Tibial nerve (tissue), 4 donors: ENCODE data around the gene PDGFA. TPM values are rescaled to one million over a fixed set of nuclear protein-coding genes. Genes with fewer than 3 reads are reported as not detected.

Source experiments
- DNase-seq, 2 donors: peaks; one replicate each; pipeline ENCODE4 v3.0.0-alpha.2; 2019; ENCODE audit warnings: low spot score in 2 of 2
- H3K27ac ChIP-seq, 4 donors: fragments of 200-600 bp; sonication (generic) in 3 of 4; one replicate each; pipeline ENCODE4 v1.5.1; 2017 to 2019; ENCODE audit warnings: mild to moderate bottlenecking in 1 of 4
- H3K27me3 ChIP-seq, 2 donors: fragments of 200-600 bp; sonication (generic) in 1 of 2; one replicate each; pipeline versions ENCODE4 v1.5.1 to v1.6.0; 2017 to 2019
- H3K36me3 ChIP-seq, 3 donors: fragments of 200-600 bp; sonication (generic); one replicate each; pipeline ENCODE4 v1.5.1; 2018 to 2019
- H3K4me1 ChIP-seq, 4 donors: fragments of 200-600 bp; sonication (generic) in 3 of 4; one replicate each; pipeline ENCODE4 v1.5.1; 2017 to 2019
- H3K4me3 ChIP-seq, 4 donors: fragments of 200-600 bp; sonication (generic) in 3 of 4; one replicate each; pipeline ENCODE4 v1.5.1; 2017 to 2019; ENCODE audit warnings: mild to moderate bottlenecking in 1 of 4, moderate library complexity in 1 of 4
- H3K9me3 ChIP-seq, 4 donors: fragments of 200-600 bp; sonication (generic) in 3 of 4; one replicate each; pipeline ENCODE4 v1.5.1; 2017 to 2019
- EP300 ChIP-seq, 2 donors: sonication (generic); formaldehyde crosslinking; IDR thresholded peaks; one replicate each; pipeline ENCODE4 v1.6.1; 2017; ENCODE audit warnings: antibody characterized with exemption in 2 of 2, mild to moderate bottlenecking in 1 of 2
- POLR2A ChIP-seq, 2 donors: fragments of 450-650 bp; IDR thresholded peaks; one replicate each; pipeline ENCODE4 v1.6.1; 2017; ENCODE audit warnings: antibody characterized with exemption in 2 of 2, mild to moderate bottlenecking in 2 of 2, moderate library complexity in 2 of 2
- WGBS, 2 donors: methylation state at CpG; one replicate each; pipeline ENCODE4 v1.1.5; 2018; 5-methylcytosine and 5-hydroxymethylcytosine counted together
- total RNA-seq, 4 donors: library from RNA; depleted of rRNA; stranded (reverse); fragments of >200 nt; gene quantifications; one replicate each; pipeline ENCODE4 v1.1.0, GENCODE V29; 2016
- TF ChIP-seq, protein P1 (sequence below), 5 experiments: fragments of 200-600 bp in 3 of 5; fragments of 450-650 bp in 2 of 5; sonication (generic) in 3 of 5; IDR thresholded peaks; one replicate each; pipeline ENCODE4 v1.5.1; 2016 to 2019; ENCODE audit warnings: antibody characterized with exemption in 5 of 5, mild to moderate bottlenecking in 3 of 5, moderate library complexity in 2 of 5

Gene PDGFA
- total RNA-seq, 4 donors from 2014 or later = 33.4 to 84.1 (median 40.6) TPM

- WGBS, 2 donors = 48 to 74% methylated on average over 4 of the region's 4 CpGs
- Histone ChIP-seq H3K4me1 (peaks cover 0 to 24% (median 6%) of the 10 kb centered on the region in 4 donors), H3K36me3 (no peaks in the 10 kb centered on the region), H3K4me3 (no peak overlapping the region), H3K9me3 (no peaks in the 10 kb centered on the region), H3K27me3 (no peaks in the 10 kb centered on the region), H3K27ac (peak overlapping the region in 1 of 4 donors; percentile 70)
- TF ChIP-seq EP300 (IDR thresholded peaks at IDR 0.05) = no peak
- TF ChIP-seq, protein P1, sequence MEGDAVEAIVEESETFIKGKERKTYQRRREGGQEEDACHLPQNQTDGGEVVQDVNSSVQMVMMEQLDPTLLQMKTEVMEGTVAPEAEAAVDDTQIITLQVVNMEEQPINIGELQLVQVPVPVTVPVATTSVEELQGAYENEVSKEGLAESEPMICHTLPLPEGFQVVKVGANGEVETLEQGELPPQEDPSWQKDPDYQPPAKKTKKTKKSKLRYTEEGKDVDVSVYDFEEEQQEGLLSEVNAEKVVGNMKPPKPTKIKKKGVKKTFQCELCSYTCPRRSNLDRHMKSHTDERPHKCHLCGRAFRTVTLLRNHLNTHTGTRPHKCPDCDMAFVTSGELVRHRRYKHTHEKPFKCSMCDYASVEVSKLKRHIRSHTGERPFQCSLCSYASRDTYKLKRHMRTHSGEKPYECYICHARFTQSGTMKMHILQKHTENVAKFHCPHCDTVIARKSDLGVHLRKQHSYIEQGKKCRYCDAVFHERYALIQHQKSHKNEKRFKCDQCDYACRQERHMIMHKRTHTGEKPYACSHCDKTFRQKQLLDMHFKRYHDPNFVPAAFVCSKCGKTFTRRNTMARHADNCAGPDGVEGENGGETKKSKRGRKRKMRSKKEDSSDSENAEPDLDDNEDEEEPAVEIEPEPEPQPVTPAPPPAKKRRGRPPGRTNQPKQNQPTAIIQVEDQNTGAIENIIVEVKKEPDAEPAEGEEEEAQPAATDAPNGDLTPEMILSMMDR (IDR thresholded peaks at IDR 0.05) = no peak
- TF ChIP-seq POLR2A (IDR thresholded peaks at IDR 0.05) = no peak
- no peak for DNase-seq
These were observed 29.8 kb downstream of the PDGFA start for GRCh38 chr7:489876-490275.

DNA sequence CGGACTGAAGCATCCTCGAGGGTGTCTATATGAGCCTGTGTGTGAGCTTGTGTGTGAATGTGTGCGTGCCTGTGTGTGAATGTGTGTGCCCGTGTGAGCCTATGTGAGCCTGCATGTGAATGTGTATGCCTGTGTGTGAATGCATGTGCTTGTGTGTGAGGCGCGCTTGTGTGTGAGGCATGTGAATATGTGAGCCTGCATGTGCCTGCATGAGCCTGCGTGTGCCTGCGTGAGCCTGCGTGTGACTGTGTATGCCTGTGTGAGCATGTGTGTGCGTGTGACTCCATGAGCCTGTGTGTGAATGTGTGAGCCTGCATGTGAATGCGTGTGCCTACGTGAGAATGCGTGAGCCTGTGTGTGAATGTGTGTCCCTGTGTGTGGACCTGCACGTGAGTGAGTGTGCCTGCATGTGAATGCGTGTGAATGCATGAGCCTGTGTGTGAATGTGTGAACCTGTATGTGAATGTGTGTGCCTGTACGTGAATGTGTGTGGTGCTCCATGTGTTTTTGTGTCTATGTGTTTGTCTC, 33.4 kb downstream of the PDGFA start:
- Histone ChIP-seq H3K4me3 (no peak overlapping the region), H3K27ac (no peak overlapping the region), H3K9me3 (no peaks in the 10 kb centered on the region), H3K27me3 (peaks cover 0 to 7% of the 10 kb centered on the region in 2 donors), H3K4me1 (peaks cover 0 to 9% (median 0%) of the 10 kb centered on the region in 4 donors), H3K36me3 (no peaks in the 10 kb centered on the region)
- no peak for TF ChIP-seq POLR2A (IDR thresholded peaks at IDR 0.05)
- TF ChIP-seq, protein P1 (IDR thresholded peaks at IDR 0.05) = no peak
- TF ChIP-seq EP300 (IDR thresholded peaks at IDR 0.05) = no peak
- 93 to 95% methylated on average over 16 of the region's 16 CpGs for WGBS, 2 donors
- DNase-seq = no peak

- Histone ChIP-seq H3K4me3 (no peak overlapping the region), H3K27me3 (peaks cover 0 to 16% of the 10 kb centered on the region in 2 donors), H3K9me3 (no peaks in the 10 kb centered on the region), H3K36me3 (no peaks in the 10 kb centered on the region), H3K27ac (no peak overlapping the region), H3K4me1 (peaks cover 0 to 7% (median 0%) of the 10 kb centered on the region in 4 donors)
- 70 to 83% methylated on average over 16 to 25 of the region's 25 CpGs for WGBS, 2 donors
- no peak for TF ChIP-seq EP300 (IDR thresholded peaks at IDR 0.05)
- TF ChIP-seq, protein P1 (IDR thresholded peaks at IDR 0.05) = no peak
- TF ChIP-seq POLR2A (IDR thresholded peaks at IDR 0.05) = no peak
- no peak for DNase-seq
These were observed 34.2 kb downstream of the PDGFA start for GRCh38 chr7:485188-486081.

DNA sequence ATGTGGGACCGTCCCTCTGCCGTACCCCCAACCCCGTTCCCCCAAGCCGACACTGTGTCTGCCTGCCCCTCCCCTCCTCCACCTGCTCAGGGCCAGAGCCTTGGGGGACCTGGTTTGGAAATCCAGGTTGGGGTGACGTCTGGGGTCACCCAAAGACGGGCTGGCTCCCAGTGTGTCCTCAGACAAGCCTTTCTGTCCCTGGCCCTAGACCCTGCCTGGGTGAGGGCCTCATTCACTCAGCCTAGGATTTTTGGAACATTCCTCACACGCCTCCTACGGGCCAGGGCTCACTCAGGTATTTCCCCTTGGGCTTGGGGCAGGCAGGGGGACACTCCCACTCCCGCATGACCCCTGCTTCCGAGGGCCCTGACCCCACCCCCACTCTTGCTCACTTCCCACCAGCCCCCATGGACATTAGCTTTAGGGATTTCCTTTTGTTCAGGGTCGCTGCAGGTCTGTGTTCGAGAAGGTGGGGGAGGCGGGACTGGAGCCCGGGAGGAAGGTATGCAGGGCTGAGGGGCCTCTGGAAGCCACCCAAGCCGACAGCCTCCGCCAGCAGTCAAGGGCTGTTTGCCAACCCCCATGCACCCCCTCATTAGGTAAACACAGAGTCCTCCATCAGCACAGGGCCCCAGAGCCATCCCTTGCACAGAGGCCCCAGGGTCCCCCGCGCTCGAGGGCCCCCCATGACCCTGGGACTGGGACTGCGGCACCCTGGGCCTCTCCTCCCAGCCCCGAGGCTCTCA, 35.1 kb downstream of the PDGFA start:
- DNase-seq = no peak
- Histone ChIP-seq H3K36me3 (no peaks in the 10 kb centered on the region), H3K27ac (no peak overlapping the region), H3K4me1 (no peaks in the 10 kb centered on the region), H3K4me3 (no peak overlapping the region), H3K27me3 (peaks cover 0 to 24% of the 10 kb centered on the region in 2 donors), H3K9me3 (no peaks in the 10 kb centered on the region)
- 52 to 58% methylated on average over 19 to 21 of the region's 21 CpGs for WGBS, 2 donors
- TF ChIP-seq POLR2A (IDR thresholded peaks at IDR 0.05) (no peak), EP300 (IDR thresholded peaks at IDR 0.05) (no peak)
- TF ChIP-seq, protein P1 (IDR thresholded peaks at IDR 0.05) = no peak
